H9 (cell line): Measurements from ENCODE around the gene ERCC8. TPM values are rescaled to one million over a fixed set of nuclear protein-coding genes. Genes with fewer than 3 reads are reported as not detected.

ENCODE experiments used
- DNase-seq: peaks from one replicate; pipeline ENCODE4 v3.0.0-alpha.2; 2017
- H2AFZ ChIP-seq: one replicate; pipeline ENCODE4 v1.6.1; 2013; ENCODE audit warnings: mild to moderate bottlenecking, low read length, control low read depth, moderate library complexity
- H2AK5ac ChIP-seq: 2 replicates; pipeline ENCODE4 v1.6.1; 2013; ENCODE audit warnings: low read length, control low read depth, mixed read lengths; ENCODE audit not compliant: insufficient read length
- H2BK120ac ChIP-seq: one replicate; pipeline ENCODE4 v1.6.1; 2013; ENCODE audit warnings: low read depth, mild to moderate bottlenecking, low read length, control low read depth, inconsistent platforms; ENCODE audit not compliant: poor library complexity, severe bottlenecking
- H2BK12ac ChIP-seq: 2 replicates; pipeline ENCODE4 v1.6.1; 2013; ENCODE audit warnings: low read length, control low read depth, mixed read lengths, low read depth; ENCODE audit not compliant: insufficient read length
- H2BK15ac ChIP-seq: 2 replicates; pipeline ENCODE4 v1.6.1; 2013; ENCODE audit warnings: low read depth, low read length, control low read depth
- H2BK20ac ChIP-seq: one replicate; pipeline ENCODE4 v1.6.1; 2013; ENCODE audit warnings: low read depth, mild to moderate bottlenecking, low read length, control low read depth, inconsistent platforms; ENCODE audit not compliant: poor library complexity, severe bottlenecking
- H2BK5ac ChIP-seq: 2 replicates; pipeline ENCODE4 v1.6.1; 2013; ENCODE audit warnings: low read length, control low read depth, mixed read lengths; ENCODE audit not compliant: insufficient read length
- H3K14ac ChIP-seq: 2 replicates; pipeline ENCODE4 v1.6.1; 2013; ENCODE audit warnings: low read length, control low read depth; ENCODE audit not compliant: insufficient read depth
- H3K18ac ChIP-seq: 2 replicates; pipeline ENCODE4 v1.6.1; 2013; ENCODE audit warnings: low read depth, mild to moderate bottlenecking, mixed read lengths, low read length, control low read depth; ENCODE audit not compliant: insufficient read length
- H3K23ac ChIP-seq: 2 replicates; pipeline ENCODE4 v1.6.1; 2013; ENCODE audit warnings: low read length, control low read depth, mixed read lengths, low read depth; ENCODE audit not compliant: insufficient read length
- H3K23me2 ChIP-seq: 2 replicates; pipeline ENCODE4 v1.6.1; 2013; ENCODE audit warnings: low read depth, mild to moderate bottlenecking, mixed read lengths, low read length, control low read depth; ENCODE audit not compliant: insufficient read length, poor library complexity, severe bottlenecking
- H3K27ac ChIP-seq: 2 replicates; pipeline ENCODE4 v1.5.1; 2013; ENCODE audit warnings: low read length, control low read depth, mixed read lengths, low read depth; ENCODE audit not compliant: insufficient read length
- H3K27me3 ChIP-seq: 2 replicates; pipeline ENCODE4 v1.6.1; 2013; ENCODE audit warnings: low read length, control low read depth, inconsistent platforms; ENCODE audit not compliant: insufficient read depth
- H3K4ac ChIP-seq: 2 replicates; pipeline ENCODE4 v1.6.1; 2013; ENCODE audit warnings: low read depth, mild to moderate bottlenecking, control low read depth, inconsistent platforms, low read length, moderate library complexity
- H3K4me1 ChIP-seq: 2 replicates; pipeline ENCODE4 v1.6.1; 2013; ENCODE audit warnings: low read length, control low read depth, inconsistent platforms; ENCODE audit not compliant: insufficient read depth
- H3K4me2 ChIP-seq: 2 replicates; pipeline ENCODE4 v1.6.1; 2013; ENCODE audit warnings: low read length, control low read depth, mixed read lengths; ENCODE audit not compliant: insufficient read length, insufficient read depth
- H3K56ac ChIP-seq: 2 replicates; pipeline ENCODE4 v1.6.1; 2013; ENCODE audit warnings: low read depth, mild to moderate bottlenecking, mixed read lengths, low read length, control low read depth; ENCODE audit not compliant: insufficient read length
- H3K79me1 ChIP-seq: 2 replicates; pipeline ENCODE4 v1.6.1; 2013; ENCODE audit warnings: low read depth, mild to moderate bottlenecking, moderate library complexity, low read length, control low read depth, inconsistent platforms; ENCODE audit not compliant: insufficient read depth, poor library complexity, severe bottlenecking
- H3K79me2 ChIP-seq: 2 replicates; pipeline ENCODE4 v1.6.1; 2013; ENCODE audit warnings: low read length, control low read depth, inconsistent platforms; ENCODE audit not compliant: insufficient read depth
- H3K9ac ChIP-seq: 2 replicates; pipeline ENCODE4 v1.6.1; 2013; ENCODE audit warnings: low read length, control low read depth, mixed read lengths; ENCODE audit not compliant: insufficient read length; ENCODE audit errors: extremely low read depth
- H3K9me3 ChIP-seq: one replicate; pipeline ENCODE4 v1.6.1; 2013; ENCODE audit warnings: low read depth, low read length, inconsistent platforms; ENCODE audit not compliant: control insufficient read depth
- H3T11ph ChIP-seq: one replicate; pipeline ENCODE4 v1.6.1; 2013; ENCODE audit warnings: mild to moderate bottlenecking, low read length, control low read depth, inconsistent platforms
- H4K20me1 ChIP-seq: one replicate; pipeline ENCODE4 v1.6.1; 2013; ENCODE audit not compliant: control insufficient read depth, insufficient read length, insufficient read depth
- H4K5ac ChIP-seq: 2 replicates; pipeline ENCODE4 v1.6.1; 2013; ENCODE audit warnings: low read depth, mild to moderate bottlenecking, mixed read lengths, low read length, control low read depth; ENCODE audit not compliant: insufficient read length
- H4K8ac ChIP-seq: replicated peaks from 2 replicates; pipeline ENCODE4 v1.6.1; 2013; ENCODE audit warnings: low read length, control low read depth, mixed read lengths, low read depth; ENCODE audit not compliant: insufficient read length
- H4K91ac ChIP-seq: 2 replicates; pipeline ENCODE4 v1.6.1; 2013; ENCODE audit warnings: low read depth, mild to moderate bottlenecking, moderate library complexity, mixed read lengths, low read length, control low read depth; ENCODE audit not compliant: insufficient read length
- H3K27ac Mint-ChIP-seq, 3 experiments: 2 replicates in 2 of 3; 3 replicates in 1 of 3; pipeline ENCODE4 v1.8.0; 2020 to 2021; ENCODE audit warnings: mixed read lengths in 3 of 3, mild to moderate bottlenecking in 1 of 3, moderate library complexity in 1 of 3
- H3K27me3 Mint-ChIP-seq: 2 replicates; pipeline ENCODE4 v1.8.0; 2021; ENCODE audit warnings: low read depth, mild to moderate bottlenecking, moderate library complexity, mixed read lengths
- H3K36me3 Mint-ChIP-seq, 3 experiments: 2 replicates in 2 of 3; 3 replicates in 1 of 3; pipeline ENCODE4 v1.8.0; 2020 to 2021; ENCODE audit warnings: low read depth in 3 of 3, mixed read lengths in 3 of 3; ENCODE audit not compliant: insufficient read depth in 1 of 3
- H3K4me1 Mint-ChIP-seq, 2 experiments: 2 replicates each; pipeline ENCODE4 v1.8.0; 2020; ENCODE audit warnings: mixed read lengths in 2 of 2
- H3K4me3 Mint-ChIP-seq, 2 experiments: 2 replicates in 1 of 2; 3 replicates in 1 of 2; pipeline ENCODE4 v1.8.0; 2020 to 2021; ENCODE audit warnings: mild to moderate bottlenecking in 2 of 2, mixed read lengths in 2 of 2, moderate library complexity in 1 of 2
- H3K9me3 Mint-ChIP-seq, 2 experiments: 2 replicates in 1 of 2; 3 replicates in 1 of 2; pipeline ENCODE4 v1.8.0; 2020; ENCODE audit warnings: mild to moderate bottlenecking in 2 of 2, mixed read lengths in 2 of 2, moderate library complexity in 1 of 2
- CTCF ChIP-seq: fragments of 200-600 bp; sonication (generic); conservative IDR thresholded peaks from 3 replicates; pipeline ENCODE4 v1.8.0; 2021; ENCODE audit warnings: antibody characterized with exemption, mild to moderate bottlenecking
- WGBS: extraction: QIAGEN DNeasy Blood & Tissue Kit; methylation state at CpG from one replicate; pipeline ENCODE4 v1.1.7; 2013; ENCODE audit warnings: missing lambda C conversion rate, low lambda C conversion rate, mixed read lengths; ENCODE audit not compliant: insufficient read length; ENCODE audit errors: extremely low coverage; 5-methylcytosine and 5-hydroxymethylcytosine counted together
- total RNA-seq: library from RNA; stranded (reverse); gene quantifications from 2 replicates; pipeline ENCODE4 v1.2.1, GENCODE V29; 2021

The ERCC8 gene
- total RNA-seq, 1 experiment from 2014 or later: 18.0 TPM

GRCh38 chr5:60903356-60903755 lies 41.5 kb downstream of the ERCC8 start:
- no peak overlapping the region for H2AFZ ChIP-seq
- Mint-ChIP-seq H3K9me3 (no peaks in the 10 kb centered on the region), H3K27ac (no peak overlapping the region), H3K27me3 (no peaks in the 10 kb centered on the region), H3K36me3 (peaks cover 0 to 4% (median 3%) of the 10 kb centered on the region in 3 experiments; a peak in 5 of 7 replicates), H3K4me3 (no peak overlapping the region), H3K4me1 (peaks cover 12 to 19% of the 10 kb centered on the region in 2 experiments)
- no peak for DNase-seq
- no peak overlapping the region for H2BK5ac ChIP-seq
- H2BK120ac ChIP-seq: no peak overlapping the region
- no peak overlapping the region for H2BK15ac ChIP-seq
- H3K4me1 ChIP-seq: peaks cover 5% of the 10 kb centered on the region; the same call in 1 of the 2 replicates
- no peaks in the 10 kb centered on the region for H3K27me3 ChIP-seq
- H3K23me2 ChIP-seq: no peaks in the 10 kb centered on the region
- no peak overlapping the region for H2BK12ac ChIP-seq
- H3K56ac ChIP-seq: no peak overlapping the region
- no peaks in the 10 kb centered on the region for H3K79me2 ChIP-seq
- H4K91ac ChIP-seq: no peak overlapping the region
- H2BK20ac ChIP-seq: no peak overlapping the region
- H3K79me1 ChIP-seq: no peaks in the 10 kb centered on the region
- no peak overlapping the region for H3T11ph ChIP-seq
- no peaks in the 10 kb centered on the region for H3K9me3 ChIP-seq
- no peak overlapping the region for H3K18ac ChIP-seq
- WGBS: no CpG with 5 or more reads among the region's 4 CpGs
- H4K20me1 ChIP-seq: no peaks in the 10 kb centered on the region
- H3K4me2 ChIP-seq: no peak overlapping the region
- no peak overlapping the region for H3K9ac ChIP-seq
- no peak overlapping the region for H3K14ac ChIP-seq
- no peak overlapping the region for H2AK5ac ChIP-seq
- H3K27ac ChIP-seq: no peak overlapping the region
- H3K23ac ChIP-seq: no peak overlapping the region
- no peak overlapping the region for H3K4ac ChIP-seq
- no peak overlapping the region for H4K8ac ChIP-seq
- TF ChIP-seq CTCF: no peak
- H4K5ac ChIP-seq: no peak overlapping the region
